Liver (tissue), 9 donors: ENCODE measurements around the gene ISM1. TPM values are rescaled to one million over a fixed set of nuclear protein-coding genes. Genes with fewer than 3 reads are reported as not detected.

Source experiments
- DNase-seq: peaks from one replicate; pipeline ENCODE4 v3.0.0-alpha.2; 2017; ENCODE audit warnings: low spot score
- H3K27ac ChIP-seq, 2 donors: one replicate each; pipeline ENCODE4 v1.7.0; 2013; ENCODE audit warnings: inconsistent platforms in 2 of 2, low read length in 2 of 2, control low read depth in 1 of 2, low read depth in 1 of 2, mild to moderate bottlenecking in 1 of 2
- H3K27me3 ChIP-seq, 4 donors: one replicate each; pipeline versions ENCODE4 v1.6.1 to v1.7.0; 2013; ENCODE audit warnings: low read length in 3 of 4, inconsistent platforms in 1 of 4, mild to moderate bottlenecking in 1 of 4, moderate library complexity in 1 of 4; ENCODE audit not compliant: control insufficient read depth in 4 of 4, insufficient read depth in 4 of 4
- H3K36me3 ChIP-seq, 4 donors: one replicate each; pipeline versions ENCODE4 v1.6.1 to v1.7.0; 2013; ENCODE audit warnings: low read length in 3 of 4, mild to moderate bottlenecking in 3 of 4, low read depth in 1 of 4, moderate library complexity in 1 of 4; ENCODE audit not compliant: control insufficient read depth in 4 of 4, insufficient read depth in 3 of 4
- H3K4me1 ChIP-seq, 4 donors: one replicate each; pipeline versions ENCODE4 v1.6.1 to v1.7.0; 2013; ENCODE audit warnings: low read length in 3 of 4, mild to moderate bottlenecking in 3 of 4, moderate library complexity in 1 of 4; ENCODE audit not compliant: control insufficient read depth in 4 of 4, insufficient read depth in 4 of 4
- H3K4me3 ChIP-seq, 3 donors: one replicate each; pipeline versions ENCODE4 v1.6.1 to v1.7.0; 2013; ENCODE audit warnings: low read length in 3 of 3, control low read depth in 1 of 3, low read depth in 1 of 3, mild to moderate bottlenecking in 1 of 3
- H3K9ac ChIP-seq, 2 donors: one replicate each; pipeline ENCODE4 v1.7.0; 2013; ENCODE audit warnings: low read length in 2 of 2, mild to moderate bottlenecking in 2 of 2, moderate library complexity in 2 of 2, control low read depth in 1 of 2, low read depth in 1 of 2
- H3K9me3 ChIP-seq, 4 donors: one replicate each; pipeline versions ENCODE4 v1.6.1 to v1.7.0; 2013; ENCODE audit warnings: low read length in 3 of 4; ENCODE audit not compliant: control insufficient read depth in 4 of 4
- EGR1 ChIP-seq, 2 donors: IDR thresholded peaks; 2 replicates each; pipeline ENCODE4 v1.6.1; 2016 to 2018; ENCODE audit warnings: antibody characterized with exemption in 2 of 2, low read depth in 2 of 2
- FOXA1 ChIP-seq: IDR thresholded peaks from 2 replicates; pipeline ENCODE4 v1.6.1; 2016; ENCODE audit warnings: antibody characterized with exemption
- FOXA2 ChIP-seq: IDR thresholded peaks from 2 replicates; pipeline ENCODE4 v1.6.1; 2016; ENCODE audit warnings: antibody characterized with exemption
- GABPA ChIP-seq, 2 donors: IDR thresholded peaks in 1 of 2; conservative IDR thresholded peaks in 1 of 2; 2 replicates each; pipeline ENCODE4 v1.6.1; 2016; ENCODE audit warnings: antibody characterized with exemption in 2 of 2, mild to moderate bottlenecking in 1 of 2, moderate library complexity in 1 of 2
- HNF4A ChIP-seq, 2 donors: conservative IDR thresholded peaks; 2 replicates each; pipeline ENCODE4 v1.6.1; 2016; ENCODE audit warnings: antibody characterized with exemption in 2 of 2, mild to moderate bottlenecking in 2 of 2
- HNF4G ChIP-seq: IDR thresholded peaks from 2 replicates; pipeline ENCODE4 v1.6.1; 2016; ENCODE audit warnings: antibody characterized with exemption
- JUND ChIP-seq, 2 donors: IDR thresholded peaks; 2 replicates each; pipeline ENCODE4 v1.6.1; 2016; ENCODE audit warnings: antibody characterized with exemption in 2 of 2
- NR2F2 ChIP-seq: IDR thresholded peaks from 2 replicates; pipeline ENCODE4 v1.6.1; 2016; ENCODE audit warnings: antibody characterized with exemption
- RAD21 ChIP-seq, 2 donors: IDR thresholded peaks; 2 replicates each; pipeline ENCODE4 v1.6.1; 2016; ENCODE audit warnings: antibody characterized with exemption in 2 of 2, mild to moderate bottlenecking in 2 of 2
- RXRA ChIP-seq, 2 donors: IDR thresholded peaks; 2 replicates each; pipeline ENCODE4 v1.6.1; 2017 to 2018; ENCODE audit warnings: antibody characterized with exemption in 2 of 2, mild to moderate bottlenecking in 1 of 2
- SP1 ChIP-seq: IDR thresholded peaks from 2 replicates; pipeline ENCODE4 v1.6.1; 2018; ENCODE audit warnings: antibody characterized with exemption, mild to moderate bottlenecking
- TAF1 ChIP-seq: conservative IDR thresholded peaks from 2 replicates; pipeline ENCODE4 v1.6.1; 2016; ENCODE audit warnings: antibody characterized with exemption, mild to moderate bottlenecking
- YY1 ChIP-seq: IDR thresholded peaks from 2 replicates; pipeline ENCODE4 v1.6.1; 2016; ENCODE audit warnings: antibody characterized with exemption, mild to moderate bottlenecking
- WGBS: extraction: QIAGEN DNeasy Blood & Tissue Kit; methylation state at CpG from one replicate; pipeline ENCODE4 v1.1.7; 2013; 5-methylcytosine and 5-hydroxymethylcytosine counted together
- polyA plus RNA-seq, 2 donors: library from polyadenylated mRNA; stranded (reverse) in 1 of 2; unstranded in 1 of 2; fragments of 200-250 nt in 1 of 2; fragments of >200 nt in 1 of 2; fragmentation: Nextera tagmentation in 1 of 2; extraction: Ambion mirVana in 1 of 2; gene quantifications; one replicate each; pipeline versions ENCODE4 v1.2.1 to v1.2.3, GENCODE V29; 2013 to 2015
- total RNA-seq, 2 donors: library from RNA; depleted of rRNA; stranded (reverse); fragments of >200 nt; gene quantifications; one replicate each; pipeline ENCODE4 v1.2.3, GENCODE V29; 2014
- TF ChIP-seq, protein P1 (sequence below): IDR thresholded peaks from 2 replicates; pipeline ENCODE4 v1.6.1; 2016; ENCODE audit warnings: antibody characterized with exemption
- TF ChIP-seq, protein P2 (sequence below): IDR thresholded peaks from 2 replicates; pipeline ENCODE4 v1.6.1; 2016; ENCODE audit warnings: antibody characterized with exemption
- TF ChIP-seq, protein P3 (sequence below): fragments of 150-350 bp; IDR thresholded peaks from 2 replicates; pipeline ENCODE4 v1.5.1; 2017; ENCODE audit warnings: improper control_type of control experiment, low read depth, low read length; ENCODE audit not compliant: missing input control
- TF ChIP-seq, protein P4 (sequence below): IDR thresholded peaks from 2 replicates; pipeline ENCODE4 v1.6.1; 2016; ENCODE audit warnings: antibody characterized with exemption
- TF ChIP-seq, protein P5 (sequence below): IDR thresholded peaks from 2 replicates; pipeline ENCODE4 v1.6.1; 2016; ENCODE audit warnings: antibody characterized with exemption, mild to moderate bottlenecking
- donor health status: healthy.
- donor health status: healthy.
- donor health status: healthy.
- donor health status: healthy.
- donor health status: healthy.

ISM1 gene
- total and polyA plus RNA-seq, 4 donors = 0.82 to 6.4 (median 1.2) TPM; not detected in 1

DNA sequence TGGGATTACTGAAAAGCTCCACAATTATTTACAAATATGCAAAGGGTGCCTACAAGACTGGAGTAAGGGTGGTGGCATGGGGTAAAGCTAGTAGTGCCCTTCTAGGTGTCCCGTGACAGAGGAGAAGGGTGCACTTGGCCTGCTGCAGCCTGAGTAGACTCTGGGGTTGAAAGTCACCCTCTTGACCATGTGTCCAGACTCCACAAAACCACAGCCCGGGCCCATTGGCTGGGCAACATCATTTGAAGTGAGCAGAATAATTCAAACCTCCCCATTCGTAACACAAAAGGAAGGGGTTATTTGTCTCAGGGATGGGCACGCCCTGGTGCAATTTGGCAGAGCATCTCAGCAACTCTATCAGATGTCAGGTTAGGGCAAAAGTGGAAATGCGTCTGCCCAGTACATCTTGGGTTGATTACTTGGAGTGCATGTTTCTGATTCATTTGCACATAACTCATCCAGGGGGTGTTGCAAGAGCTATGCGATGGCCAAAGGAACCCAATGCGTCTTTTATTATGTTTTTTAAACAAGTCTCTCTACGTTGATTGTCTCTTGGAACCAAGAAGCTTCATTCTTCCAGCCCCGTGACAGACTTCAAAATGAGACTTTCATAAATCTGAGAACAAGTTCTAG is 56.7 kb downstream of the ISM1 start (continued):
- no peak for TF ChIP-seq EGR1 (IDR thresholded peaks at IDR 0.05; ENCODE audit: low read depth in 2 of 2)
- no peak for TF ChIP-seq NR2F2
- TF ChIP-seq FOXA2 = no peak
- TF ChIP-seq SP1 = no peak
- TF ChIP-seq, protein P1, sequence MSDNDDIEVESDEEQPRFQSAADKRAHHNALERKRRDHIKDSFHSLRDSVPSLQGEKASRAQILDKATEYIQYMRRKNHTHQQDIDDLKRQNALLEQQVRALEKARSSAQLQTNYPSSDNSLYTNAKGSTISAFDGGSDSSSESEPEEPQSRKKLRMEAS = no peak
- no peak for TF ChIP-seq YY1
- TF ChIP-seq HNF4G = no peak

DNA sequence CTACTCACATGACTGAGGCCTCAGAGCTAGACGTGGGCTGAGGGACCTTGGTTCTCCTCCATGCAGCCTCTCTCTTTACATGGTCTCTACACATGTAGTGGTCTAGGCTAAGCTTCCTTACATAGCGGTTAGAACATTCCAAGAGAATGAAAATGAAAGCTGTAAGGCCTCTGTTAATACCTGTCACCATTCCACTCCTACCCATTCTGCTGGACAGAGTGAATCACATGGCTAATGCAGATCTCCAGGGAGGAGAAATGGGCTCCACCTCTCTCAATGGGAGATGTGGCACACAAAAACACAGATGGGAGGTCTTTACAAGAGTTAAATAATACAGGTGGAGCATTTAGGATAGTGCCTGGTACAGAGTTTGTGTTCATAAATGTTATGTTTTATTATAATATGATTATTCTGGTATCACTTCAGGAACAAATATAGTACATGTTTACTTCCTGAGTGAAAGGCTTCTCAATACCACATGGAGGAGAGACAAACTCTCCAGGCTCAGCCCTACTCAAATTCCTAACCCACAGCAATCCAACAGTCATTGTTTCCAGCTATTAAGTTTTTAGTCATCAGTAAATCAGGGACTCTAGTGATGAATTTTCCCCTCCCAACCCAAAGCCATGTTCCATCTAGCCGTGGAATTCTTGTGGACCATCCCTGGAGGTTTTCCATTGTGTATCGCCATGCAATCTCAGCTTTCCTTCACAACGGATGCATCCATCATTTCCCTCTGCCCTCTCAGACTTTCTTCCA is 57.9 kb downstream of the ISM1 start:
- Histone ChIP-seq H3K27me3 (no peaks in the 10 kb centered on the region), H3K9me3 (no peaks in the 10 kb centered on the region), H3K4me3 (no peak overlapping the region), H3K36me3 (peaks cover 0 to 4% (median 0%) of the 10 kb centered on the region in 4 donors), H3K9ac (no peak overlapping the region), H3K4me1 (peaks cover 3 to 10% (median 8%) of the 10 kb centered on the region in 4 donors), H3K27ac (no peak overlapping the region)
- 94% methylated on average over 5 of the region's 5 CpGs for WGBS
- TF ChIP-seq NR2F2 (no peak), EGR1 (IDR thresholded peaks at IDR 0.05; ENCODE audit: low read depth in 2 of 2) (no peak), GABPA (IDR thresholded peaks at IDR 0.05 in 1 of 2, conservative IDR thresholded peaks at IDR 0.05 in 1 of 2) (no peak), RAD21 (IDR thresholded peaks at IDR 0.05) (no peak), YY1 (no peak), JUND (IDR thresholded peaks at IDR 0.05) (no peak), RXRA (IDR thresholded peaks at IDR 0.05) (no peak), HNF4A (conservative IDR thresholded peaks at IDR 0.05) (no peak), HNF4G (no peak), TAF1 (no peak), SP1 (no peak), FOXA1 (no peak), FOXA2 (no peak)
- TF ChIP-seq, protein P2, sequence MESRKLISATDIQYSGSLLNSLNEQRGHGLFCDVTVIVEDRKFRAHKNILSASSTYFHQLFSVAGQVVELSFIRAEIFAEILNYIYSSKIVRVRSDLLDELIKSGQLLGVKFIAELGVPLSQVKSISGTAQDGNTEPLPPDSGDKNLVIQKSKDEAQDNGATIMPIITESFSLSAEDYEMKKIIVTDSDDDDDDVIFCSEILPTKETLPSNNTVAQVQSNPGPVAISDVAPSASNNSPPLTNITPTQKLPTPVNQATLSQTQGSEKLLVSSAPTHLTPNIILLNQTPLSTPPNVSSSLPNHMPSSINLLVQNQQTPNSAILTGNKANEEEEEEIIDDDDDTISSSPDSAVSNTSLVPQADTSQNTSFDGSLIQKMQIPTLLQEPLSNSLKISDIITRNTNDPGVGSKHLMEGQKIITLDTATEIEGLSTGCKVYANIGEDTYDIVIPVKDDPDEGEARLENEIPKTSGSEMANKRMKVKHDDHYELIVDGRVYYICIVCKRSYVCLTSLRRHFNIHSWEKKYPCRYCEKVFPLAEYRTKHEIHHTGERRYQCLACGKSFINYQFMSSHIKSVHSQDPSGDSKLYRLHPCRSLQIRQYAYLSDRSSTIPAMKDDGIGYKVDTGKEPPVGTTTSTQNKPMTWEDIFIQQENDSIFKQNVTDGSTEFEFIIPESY = no peak
- TF ChIP-seq, protein P3, sequence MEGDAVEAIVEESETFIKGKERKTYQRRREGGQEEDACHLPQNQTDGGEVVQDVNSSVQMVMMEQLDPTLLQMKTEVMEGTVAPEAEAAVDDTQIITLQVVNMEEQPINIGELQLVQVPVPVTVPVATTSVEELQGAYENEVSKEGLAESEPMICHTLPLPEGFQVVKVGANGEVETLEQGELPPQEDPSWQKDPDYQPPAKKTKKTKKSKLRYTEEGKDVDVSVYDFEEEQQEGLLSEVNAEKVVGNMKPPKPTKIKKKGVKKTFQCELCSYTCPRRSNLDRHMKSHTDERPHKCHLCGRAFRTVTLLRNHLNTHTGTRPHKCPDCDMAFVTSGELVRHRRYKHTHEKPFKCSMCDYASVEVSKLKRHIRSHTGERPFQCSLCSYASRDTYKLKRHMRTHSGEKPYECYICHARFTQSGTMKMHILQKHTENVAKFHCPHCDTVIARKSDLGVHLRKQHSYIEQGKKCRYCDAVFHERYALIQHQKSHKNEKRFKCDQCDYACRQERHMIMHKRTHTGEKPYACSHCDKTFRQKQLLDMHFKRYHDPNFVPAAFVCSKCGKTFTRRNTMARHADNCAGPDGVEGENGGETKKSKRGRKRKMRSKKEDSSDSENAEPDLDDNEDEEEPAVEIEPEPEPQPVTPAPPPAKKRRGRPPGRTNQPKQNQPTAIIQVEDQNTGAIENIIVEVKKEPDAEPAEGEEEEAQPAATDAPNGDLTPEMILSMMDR = no peak
- TF ChIP-seq, protein P4, sequence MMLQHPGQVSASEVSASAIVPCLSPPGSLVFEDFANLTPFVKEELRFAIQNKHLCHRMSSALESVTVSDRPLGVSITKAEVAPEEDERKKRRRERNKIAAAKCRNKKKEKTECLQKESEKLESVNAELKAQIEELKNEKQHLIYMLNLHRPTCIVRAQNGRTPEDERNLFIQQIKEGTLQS = no peak
- TF ChIP-seq, protein P1 = no peak
- TF ChIP-seq, protein P5, sequence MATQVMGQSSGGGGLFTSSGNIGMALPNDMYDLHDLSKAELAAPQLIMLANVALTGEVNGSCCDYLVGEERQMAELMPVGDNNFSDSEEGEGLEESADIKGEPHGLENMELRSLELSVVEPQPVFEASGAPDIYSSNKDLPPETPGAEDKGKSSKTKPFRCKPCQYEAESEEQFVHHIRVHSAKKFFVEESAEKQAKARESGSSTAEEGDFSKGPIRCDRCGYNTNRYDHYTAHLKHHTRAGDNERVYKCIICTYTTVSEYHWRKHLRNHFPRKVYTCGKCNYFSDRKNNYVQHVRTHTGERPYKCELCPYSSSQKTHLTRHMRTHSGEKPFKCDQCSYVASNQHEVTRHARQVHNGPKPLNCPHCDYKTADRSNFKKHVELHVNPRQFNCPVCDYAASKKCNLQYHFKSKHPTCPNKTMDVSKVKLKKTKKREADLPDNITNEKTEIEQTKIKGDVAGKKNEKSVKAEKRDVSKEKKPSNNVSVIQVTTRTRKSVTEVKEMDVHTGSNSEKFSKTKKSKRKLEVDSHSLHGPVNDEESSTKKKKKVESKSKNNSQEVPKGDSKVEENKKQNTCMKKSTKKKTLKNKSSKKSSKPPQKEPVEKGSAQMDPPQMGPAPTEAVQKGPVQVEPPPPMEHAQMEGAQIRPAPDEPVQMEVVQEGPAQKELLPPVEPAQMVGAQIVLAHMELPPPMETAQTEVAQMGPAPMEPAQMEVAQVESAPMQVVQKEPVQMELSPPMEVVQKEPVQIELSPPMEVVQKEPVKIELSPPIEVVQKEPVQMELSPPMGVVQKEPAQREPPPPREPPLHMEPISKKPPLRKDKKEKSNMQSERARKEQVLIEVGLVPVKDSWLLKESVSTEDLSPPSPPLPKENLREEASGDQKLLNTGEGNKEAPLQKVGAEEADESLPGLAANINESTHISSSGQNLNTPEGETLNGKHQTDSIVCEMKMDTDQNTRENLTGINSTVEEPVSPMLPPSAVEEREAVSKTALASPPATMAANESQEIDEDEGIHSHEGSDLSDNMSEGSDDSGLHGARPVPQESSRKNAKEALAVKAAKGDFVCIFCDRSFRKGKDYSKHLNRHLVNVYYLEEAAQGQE = no peak
- DNase-seq = no peak
